Activated CD4-positive, alpha-beta T cell treated with anti-CD3 and anti-CD28 coated beads, Interleukin-2, amount 50 U/mL, for 1 hour (primary cell): Measurements from ENCODE around the gene GOLGA3.
A peak's percentile ranks its signal among the peaks of the same experiment; 100 is the strongest.
"Not testable (repeated sequence)": the region's sequence is repeated elsewhere in the genome, so short reads cannot be mapped to it uniquely, and the experiment has no call there.

Source experiments
- DNase-seq: peaks from one replicate; pipeline ENCODE4 v3.0.0-alpha.2; 2020

Gene GOLGA3

DNA sequence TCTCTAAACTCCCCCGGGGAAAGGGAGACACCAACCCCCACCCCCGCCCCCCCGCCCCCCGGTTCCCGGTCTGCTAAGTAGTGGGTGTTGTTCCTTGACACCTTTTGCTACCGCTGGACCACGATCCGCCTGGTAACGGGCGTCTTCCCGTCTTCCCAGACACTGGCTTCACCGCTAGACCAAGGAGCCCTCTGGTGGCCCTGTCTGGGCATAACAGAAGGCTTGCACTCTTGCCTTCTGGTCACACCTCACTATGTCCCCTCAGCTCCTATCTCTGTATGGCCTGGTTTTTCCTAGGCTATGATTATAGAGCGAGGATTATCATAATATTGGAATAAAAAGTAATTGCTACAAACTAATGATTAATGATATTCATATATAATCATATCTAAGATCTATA lies 19.3 kb downstream of the GOLGA3 start:
- DNase-seq, result peak; percentile 18

DNA sequence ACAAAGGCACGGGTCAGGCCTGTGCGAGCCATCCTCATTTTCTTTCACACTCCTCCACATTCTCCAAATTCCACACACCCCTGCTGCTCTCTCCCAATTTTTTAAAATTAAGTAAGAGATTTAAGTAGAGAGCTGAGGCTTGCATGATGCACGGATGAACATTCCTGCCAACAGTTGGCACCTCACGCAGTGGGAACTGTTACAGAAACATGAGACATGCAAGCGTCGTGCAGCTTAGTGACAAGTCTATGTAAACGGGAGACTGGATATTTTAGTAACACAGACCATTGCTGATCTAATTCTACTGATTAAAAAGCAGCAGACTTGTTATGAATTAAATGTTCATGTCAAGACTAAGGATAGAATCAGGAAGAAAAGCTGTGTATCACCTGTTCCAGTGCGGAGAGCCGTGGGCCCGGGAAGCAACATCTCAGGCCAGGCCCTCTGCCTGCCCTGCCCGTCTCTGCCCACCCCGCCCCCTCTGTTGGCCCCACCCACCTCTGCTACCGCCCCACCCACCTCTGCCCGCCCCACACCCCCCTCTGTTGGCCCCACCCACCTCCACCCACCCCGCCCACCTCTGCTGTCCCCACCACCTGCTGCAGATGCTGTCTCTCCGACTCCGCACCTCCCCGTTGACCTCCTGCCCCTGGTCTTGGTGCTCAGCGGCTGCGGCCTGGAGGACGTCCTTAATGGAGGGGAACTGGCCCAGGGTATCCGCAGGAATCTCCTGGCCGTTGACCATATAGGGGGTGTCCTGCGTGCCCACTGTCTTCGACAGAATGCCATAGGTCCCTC lies 21.2 kb downstream of the GOLGA3 start:
- DNase-seq, result no peak

DNA sequence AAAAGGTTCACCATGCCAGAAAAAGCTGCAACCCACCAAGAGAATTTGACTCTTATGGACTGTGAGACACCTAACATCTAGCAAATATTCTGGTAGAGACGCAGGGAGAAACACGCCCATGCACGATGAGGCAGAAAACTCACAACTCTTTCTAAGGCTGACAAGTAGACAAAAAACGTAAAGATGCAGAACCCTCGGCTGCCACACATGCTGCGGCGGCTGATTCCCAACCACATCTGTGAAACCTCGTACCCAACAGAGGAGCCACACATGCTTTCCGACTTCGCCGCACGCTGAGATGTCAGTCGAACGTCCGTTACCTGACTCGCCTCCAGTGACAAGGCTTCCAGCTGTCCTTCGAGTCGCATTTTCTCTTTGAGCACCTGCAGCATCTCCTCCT lies 21.8 kb downstream of the GOLGA3 start:
- no peak for DNase-seq

DNA sequence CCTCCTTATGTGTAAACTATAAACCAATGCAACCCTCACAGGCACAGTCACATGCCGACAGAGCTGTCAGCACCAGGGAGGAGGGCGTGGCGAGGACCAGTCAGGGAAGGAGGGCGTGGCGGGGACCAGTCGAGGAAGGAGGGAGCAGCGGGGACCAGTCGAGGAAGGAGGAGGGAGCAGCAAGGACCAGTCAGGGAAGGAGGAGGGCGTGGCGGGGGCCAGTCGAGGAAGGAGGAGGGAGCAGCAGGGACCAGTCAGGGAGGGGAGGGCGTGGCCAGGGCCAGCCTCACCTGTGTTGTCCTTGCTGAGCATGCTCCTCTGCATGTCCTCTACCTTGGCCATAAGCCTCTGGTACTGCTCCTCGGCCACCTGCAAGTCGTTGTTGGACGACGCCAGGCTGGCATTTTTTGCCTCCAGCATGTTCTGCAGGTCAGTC lies 24.2 kb downstream of the GOLGA3 start:
- DNase-seq, result no peak

DNA sequence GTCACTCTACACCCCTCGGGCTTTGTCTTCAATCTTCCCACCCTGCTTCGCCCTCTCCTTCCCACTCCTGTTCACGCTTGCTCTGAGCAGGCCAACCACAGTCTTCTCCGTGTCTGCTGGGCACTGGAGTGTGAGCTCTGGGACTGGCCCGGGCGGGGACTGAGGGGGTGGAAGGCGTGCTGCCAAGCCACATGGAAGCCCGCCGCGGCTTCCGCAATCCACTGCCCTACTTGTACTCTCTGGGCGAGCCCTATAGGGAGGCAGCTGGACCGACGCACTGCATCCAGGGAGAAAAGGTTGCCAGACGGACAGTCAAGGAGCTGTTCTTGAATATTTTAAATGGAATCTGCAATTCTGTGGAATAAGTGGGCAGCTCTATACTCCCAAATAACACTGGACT lies 24.8 kb downstream of the GOLGA3 start:
- DNase-seq, result no peak

DNA sequence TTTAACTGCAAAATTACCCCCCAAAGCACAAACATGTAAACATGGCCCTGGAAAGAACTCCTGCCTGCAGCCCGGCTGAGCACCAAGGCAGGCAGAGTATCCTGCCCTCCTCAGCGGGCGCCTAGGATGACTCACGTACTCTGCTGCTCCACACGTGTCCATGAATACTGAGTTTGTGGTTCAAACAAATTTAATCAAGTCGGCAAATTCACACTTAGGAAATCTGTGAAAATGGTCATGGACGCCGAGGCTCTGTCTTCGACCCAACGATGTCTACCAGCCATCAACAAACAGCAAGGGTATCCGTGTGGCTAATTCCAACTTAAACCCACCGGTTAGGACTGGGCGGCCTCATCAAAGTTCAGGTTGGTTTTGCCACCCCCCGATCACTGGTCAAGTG lies 25.5 kb downstream of the GOLGA3 start:
- DNase-seq, result no peak

DNA sequence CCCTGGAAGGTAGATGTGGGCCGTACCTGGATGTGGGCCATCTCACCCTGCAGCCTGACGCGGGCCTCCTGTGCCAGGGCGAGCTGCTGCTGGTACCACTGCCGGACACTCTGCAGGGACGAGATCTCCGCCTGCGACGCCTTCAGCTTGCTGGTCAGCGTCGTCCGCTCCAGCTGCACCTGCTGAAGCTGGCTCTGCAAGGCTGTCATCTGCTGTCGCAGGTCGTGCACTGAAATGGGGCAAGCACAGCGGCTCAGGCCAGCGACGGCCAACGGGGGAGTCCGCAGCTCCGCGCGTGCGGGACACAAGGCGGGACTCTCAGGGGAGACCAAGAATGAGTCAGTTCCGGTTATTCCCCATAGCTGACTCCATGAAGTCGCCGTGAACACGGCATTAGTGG lies 26.9 kb downstream of the GOLGA3 start:
- DNase-seq, result no peak

DNA sequence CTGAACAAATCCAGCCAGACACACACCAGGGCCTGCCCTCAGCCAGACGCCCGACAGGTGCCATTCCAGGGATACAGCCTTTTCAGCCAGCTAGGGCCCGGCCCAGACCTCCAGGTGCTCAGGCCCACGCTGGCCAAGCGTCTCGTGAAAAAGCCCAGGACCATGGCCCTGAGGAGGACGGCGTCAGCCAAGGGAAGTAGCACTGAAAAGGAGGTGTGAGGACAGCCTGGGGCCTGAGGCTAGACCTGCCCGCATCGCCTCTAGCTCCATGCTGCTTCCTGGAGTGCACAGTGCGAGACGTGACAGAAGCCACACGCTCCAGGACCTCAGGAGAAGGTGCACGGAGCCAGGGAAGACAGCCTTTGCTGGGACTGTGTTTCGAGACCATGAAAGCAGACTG lies 29.8 kb downstream of the GOLGA3 start:
- no peak for DNase-seq

DNA sequence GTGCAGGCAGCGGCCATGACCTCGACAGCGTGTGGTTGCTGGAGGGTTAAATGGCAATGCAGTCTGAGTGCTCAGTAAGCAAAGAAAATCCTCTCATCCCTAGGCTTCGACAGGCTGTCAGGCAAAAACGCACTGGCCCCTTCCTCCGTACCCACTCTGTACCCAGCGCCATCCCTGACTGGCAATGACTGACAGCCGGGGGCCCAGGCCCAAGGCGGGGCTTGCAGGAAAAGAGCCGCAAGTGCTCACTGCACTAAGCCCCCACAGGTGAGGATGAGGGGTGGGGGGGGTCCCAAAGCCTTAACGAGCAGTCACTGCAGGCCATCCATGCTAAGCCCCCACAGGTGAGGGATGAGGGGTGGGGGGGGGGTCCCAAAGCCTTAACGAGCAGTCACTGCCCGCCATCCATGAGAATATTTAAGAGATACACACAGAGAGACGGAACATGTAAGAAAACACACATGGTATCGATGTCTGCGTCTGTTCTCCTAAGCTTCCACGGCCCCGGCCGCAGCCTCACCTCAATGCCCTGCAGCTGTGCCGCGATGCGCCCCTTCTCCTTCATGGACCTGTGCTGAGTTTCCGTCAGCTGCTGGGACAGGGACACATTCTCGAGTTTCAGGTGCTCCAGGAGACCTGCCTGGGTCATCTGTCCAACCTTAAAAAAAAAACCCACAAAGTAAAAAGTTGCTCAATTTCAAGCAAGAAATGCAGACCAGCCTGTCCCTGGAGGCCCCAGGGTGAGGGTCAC lies 30.7 kb downstream of the GOLGA3 start:
- no peak for DNase-seq

DNA sequence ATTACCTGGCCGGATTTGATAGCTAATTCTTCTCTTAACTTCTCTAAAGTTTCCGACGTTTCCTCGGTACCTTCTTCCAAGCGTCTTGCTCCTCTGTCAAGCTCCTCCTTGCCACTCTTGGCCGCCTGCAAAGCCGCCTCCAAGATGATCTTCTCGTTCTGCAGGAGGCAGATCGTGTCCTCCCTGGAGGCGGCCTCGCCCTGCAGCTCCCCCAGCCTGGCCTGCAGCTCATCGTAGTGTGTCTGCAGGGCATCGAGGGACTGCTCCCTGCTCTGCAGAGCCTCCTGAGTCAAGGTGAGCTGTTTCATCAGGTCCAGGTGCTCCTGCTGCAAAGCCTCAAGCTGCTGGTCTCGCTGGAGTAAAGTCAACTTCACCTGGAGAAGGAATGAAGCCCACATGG lies 32.8 kb downstream of the GOLGA3 start:
- no peak for DNase-seq

DNA sequence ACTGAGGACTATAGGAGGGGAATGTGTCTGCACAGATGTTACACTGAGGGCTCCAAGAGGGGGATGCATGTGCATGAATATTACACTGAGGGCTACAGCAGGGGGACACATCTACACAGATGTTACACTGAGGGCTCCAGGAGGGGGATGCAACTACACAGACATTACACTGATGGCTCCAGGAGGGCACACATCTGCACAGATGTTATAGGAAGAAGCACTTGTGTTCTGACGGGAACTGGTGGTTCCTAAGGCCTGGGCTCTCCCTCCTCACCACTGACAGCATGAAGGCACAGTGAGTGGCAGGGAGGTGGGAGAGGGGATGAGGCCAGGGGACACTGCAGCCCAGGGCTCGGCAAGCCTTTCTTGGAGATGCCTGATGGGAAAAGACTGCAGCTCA lies 36.7 kb downstream of the GOLGA3 start:
- not testable (repeated sequence) for DNase-seq

DNA sequence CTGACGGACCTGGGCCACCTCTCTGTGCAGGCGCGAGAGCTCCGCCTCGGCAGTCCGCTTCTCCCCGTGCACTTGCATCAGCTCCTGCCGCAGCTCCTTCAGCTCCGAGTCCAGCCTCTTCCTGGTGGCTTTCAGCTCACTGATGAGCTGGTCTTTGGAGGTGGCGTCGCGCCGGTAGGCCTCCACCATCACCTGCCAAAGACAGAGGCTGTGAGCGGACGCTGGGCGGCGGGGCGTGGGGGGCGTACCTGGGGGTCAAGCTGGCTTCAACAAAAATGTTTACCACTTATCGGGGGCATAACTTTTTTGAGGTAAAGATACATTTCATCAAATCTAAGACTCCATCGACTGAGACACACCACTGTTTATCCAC lies 39.6 kb downstream of the GOLGA3 start:
- no peak for DNase-seq

DNA sequence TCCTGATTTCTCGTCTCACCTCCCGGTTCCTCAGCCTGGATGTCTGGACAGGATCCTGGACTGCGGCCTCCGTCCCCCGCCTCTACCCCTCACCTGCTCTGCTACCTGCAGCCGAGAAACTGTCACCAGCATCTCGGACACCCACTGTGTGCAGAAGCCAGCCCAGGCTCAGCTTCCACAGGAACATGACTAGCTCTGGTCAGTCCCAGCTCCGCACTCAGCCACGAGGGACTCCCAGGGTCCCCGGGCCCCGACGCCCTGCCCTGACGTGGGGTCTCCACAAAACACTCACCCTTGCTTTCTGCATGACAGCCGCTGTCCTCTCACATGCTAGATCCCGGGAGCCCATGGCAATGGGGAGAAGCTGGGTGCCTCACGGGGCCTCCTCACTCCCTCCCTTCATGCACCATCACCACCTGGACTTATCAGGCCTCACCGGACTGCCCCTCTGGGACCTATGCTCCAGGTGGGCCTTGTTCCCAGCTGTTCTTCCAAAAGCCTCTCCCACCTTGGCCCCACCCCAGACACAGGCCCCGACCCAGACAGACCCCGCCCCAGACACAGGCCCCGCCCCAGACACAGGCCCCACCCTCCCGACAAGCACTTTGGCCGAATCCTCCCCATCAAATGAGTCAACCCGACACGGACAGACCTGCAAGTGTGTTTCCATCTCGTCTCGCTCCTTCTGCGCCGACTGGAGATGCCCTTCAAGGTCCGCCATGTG lies 40.1 kb downstream of the GOLGA3 start:
- DNase-seq, result no peak

DNA sequence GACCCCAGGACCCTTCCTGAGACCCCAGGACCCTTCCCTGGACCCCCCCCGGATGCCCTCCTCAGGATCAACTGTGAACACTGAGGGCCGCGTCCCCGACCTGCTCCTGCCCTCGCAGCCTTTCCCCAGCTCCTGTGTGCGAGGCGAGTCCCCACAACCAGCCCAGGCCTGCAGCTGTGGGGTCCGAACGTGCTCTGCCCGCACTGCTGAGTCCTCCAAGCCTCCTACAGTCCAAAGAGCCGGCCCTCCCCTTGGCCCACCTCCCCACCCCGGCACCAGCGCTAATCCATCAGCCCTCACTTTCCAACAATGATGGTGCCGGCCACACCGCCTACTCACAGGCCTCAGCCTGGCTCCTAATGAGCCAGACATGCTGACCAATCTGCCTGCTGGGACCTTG lies 40.8 kb downstream of the GOLGA3 start:
- no peak for DNase-seq

DNA sequence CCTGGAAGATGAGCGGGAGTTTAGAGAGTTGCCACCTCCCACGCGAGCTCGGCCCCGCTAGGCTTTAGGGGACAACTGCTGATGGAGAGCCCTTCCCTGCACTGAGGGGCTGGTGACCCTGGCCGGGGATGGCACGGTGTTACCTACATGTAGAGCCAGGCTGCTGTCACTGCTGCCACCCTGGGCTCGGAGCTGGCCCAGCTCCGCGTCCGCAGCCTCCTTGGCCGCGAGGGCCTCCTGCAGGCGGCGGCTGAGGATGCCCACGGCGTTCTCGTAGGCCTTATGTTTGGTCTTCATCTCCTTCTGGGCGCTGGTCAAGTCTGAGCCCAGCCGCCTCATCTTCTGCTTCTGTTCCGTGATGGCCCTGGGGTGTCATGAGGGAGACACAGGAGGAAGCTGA lies 42.5 kb downstream of the GOLGA3 start:
- DNase-seq, result no peak

DNA sequence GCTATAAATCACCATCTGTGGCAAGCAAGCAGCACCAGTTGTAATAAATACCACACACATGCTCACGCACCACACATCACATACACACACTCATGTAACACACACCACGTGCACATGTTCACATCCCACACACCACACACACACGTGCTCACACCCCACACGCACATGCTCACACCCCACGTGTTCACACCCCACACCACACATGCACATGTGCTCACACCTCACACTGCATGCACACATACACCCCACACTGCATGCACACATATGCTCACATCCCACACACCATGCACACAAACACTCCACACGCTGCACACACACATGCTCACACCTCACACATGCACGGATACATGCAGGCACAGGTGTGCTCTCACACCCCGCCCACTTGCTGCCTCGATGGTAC lies 44.1 kb downstream of the GOLGA3 start:
- no peak for DNase-seq

DNA sequence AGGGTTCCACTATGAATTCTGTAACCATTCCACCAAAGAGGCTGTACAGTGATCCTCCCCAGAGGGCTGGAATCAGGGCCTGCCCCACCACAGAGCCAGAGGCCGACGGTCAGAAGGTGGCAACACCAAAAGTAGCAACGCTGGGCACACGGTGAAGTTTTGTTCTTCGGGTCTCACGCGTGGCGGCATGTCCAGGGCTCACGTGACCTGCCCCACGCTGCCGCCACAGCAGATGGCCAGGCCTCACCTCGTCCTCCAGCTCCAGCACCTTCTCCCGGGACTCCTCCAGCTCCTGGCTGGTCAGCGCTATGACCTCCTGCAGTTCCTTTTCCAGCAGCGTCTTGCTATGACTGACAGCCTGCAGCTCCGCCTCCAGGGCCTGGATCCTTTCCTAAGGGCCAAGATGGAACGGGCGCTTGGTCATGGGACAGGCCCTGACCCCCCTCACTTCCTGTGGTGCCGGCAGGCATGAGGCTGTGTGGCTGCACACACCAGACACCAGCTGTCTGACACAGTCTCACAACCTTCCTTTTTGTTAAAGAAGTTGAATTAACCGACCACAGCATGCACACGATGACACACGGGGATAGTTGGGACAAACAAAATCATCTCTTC lies 44.6 kb downstream of the GOLGA3 start:
- DNase-seq, result no peak

DNA sequence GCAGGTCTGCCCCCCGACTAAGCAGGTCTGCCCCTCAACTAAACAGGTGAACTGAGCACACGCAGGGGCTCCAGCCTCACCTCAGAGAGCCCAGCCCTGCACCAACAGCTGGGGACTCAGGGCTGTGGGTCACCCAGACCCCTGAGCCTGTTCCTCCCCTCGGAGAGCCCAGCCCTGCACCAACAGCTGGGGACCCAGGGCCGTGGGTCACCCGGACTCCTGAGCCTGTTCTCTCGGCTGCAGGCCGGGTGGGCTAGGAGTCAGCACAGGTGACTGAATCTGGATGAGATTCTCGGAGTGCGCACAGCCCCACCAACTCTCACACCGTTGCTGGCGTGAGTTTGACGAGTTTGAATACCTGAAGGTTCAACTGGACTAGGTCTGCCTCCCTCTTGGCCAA lies 46.7 kb downstream of the GOLGA3 start:
- no peak for DNase-seq

DNA sequence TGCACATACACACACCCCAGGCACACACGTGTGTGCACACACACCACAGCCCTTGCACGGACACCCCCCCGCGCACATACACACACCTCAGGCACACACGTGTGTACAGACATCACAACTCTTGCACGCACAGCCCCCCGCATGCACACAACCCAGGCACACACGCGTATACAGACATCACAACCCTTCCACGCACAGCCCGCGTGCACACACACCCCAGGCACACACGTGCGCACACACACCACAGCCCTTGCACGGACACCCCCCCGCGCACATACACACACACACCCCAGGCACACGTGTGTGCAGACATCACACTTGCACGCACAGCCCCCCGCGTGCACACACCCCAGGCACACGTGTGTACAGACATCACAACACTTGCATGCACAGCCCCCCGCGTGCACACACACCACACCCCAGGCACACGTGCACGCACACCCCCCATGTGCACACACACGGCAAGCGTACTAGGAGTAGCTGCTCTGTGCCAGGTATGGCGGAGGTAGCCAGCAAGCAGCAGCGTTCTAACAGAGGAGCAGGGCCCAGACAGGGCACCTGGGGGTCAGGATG lies 48.8 kb downstream of the GOLGA3 start:
- DNase-seq, result no peak

DNA sequence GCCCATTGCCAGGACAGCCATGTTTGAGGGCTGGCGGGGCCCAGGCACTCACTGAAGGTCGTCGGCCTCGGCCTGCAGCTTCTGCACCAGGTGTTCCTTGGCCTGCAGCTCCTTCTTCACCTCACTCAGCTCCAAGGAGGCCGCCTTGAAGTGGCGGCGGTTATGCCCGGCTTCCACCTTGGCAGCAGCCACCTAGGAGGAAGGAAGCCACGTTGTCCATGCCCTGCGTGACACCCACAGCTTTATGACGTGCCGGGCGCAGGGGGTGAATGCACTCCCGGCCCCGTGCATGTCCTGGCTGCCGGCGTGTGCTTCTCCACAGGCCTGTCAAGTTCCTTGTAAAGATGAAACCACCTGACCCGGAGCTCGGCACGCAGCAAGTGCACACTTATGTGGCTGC lies 51.1 kb downstream of the GOLGA3 start:
- DNase-seq, result no peak

DNA sequence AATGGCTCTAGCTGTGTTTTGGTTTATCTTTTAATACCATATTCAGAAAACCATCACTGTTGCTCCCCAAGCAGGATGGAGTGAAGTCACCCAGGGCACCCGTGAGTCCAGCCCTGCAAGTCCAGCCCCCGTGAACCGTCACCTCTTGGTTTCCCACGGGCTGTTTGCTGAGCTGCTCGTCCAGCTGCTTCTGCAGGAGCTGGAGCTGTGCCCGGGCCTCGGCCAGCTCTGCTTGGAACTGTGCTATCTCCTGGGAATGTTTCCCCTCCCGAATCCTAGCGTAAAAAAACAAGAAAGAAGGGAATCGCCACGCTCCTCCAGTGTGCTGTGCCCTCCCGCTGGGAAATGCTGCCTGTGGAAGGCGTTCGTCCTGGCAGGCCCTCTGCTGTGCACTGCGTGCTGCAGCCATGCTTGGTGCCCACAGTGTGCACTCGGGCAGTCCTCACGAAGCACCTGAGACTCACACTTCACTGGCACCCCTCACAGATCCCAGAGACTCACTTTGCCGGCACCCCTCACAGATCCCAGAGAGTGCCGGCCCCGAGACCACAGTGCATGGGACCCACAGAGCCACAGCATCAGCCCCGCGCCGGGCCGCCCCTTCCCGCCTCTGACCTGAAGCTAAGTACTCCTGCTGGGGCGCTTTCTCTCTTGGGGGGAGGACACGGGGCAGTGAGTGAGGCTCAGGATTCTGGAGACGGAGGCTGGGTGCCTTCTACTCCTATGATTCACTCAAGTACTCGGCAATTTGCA lies 51.7 kb downstream of the GOLGA3 start:
- no peak for DNase-seq

DNA sequence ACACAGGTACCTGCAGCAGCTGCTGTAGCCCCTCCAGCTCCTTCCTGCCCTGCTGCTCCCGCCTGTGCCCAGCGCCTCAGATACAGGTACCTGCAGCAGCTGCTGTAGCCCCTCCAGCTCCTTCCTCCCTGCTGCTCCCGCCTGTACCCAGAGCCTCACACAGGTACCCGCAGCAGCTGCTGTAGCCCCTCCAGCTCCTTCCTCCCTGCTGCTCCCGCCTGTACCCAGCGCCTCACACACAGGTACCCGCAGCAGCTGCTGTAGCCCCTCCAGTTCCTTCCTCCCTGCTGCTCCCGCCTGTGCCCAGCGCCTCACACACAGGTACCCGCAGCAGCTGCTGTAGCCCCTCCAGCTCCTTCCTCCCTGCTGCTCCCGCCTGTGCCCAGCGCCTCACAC lies 52.4 kb downstream of the GOLGA3 start:
- DNase-seq, result not testable (repeated sequence)
